Measurements from ENCODE around the gene NKX2-1. TPM values are rescaled to one million over a fixed set of nuclear protein-coding genes. Genes with fewer than 3 reads are reported as not detected.

NKX2-1 gene
- total and polyA plus RNA-seq, 2 donors (not counting 1 experiment from before 2014, with no cell fraction given) = not detected

DNA sequence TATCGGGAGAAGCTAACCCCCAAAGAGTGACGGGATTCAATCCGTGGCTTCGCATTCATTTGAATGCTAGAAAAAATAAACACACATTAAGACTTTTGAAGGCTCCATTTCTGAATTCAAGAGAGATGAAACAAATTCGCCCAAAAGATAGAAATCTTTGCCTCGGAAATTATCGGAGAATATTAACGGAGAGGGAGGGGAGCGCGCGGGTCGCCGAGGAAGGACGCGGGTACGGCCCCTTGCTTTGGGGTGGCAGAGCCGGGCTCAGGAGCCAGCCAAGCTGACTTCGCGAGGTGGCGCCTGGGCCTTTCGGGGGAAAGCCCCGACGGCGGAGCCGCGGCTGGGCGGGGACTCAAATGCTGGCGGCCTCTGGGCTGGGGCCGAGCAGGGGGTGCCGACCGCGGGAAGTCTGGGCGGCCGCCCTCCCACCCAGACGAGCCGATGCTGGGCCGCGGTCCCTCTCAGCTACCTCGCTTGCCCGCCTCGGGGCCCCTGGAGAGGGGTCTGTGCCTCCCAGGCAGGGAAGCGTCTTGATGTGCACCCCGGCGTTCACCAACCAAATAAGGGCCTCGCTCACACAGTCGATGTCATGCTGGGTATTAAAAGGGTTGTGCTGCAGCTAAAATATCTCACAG, 14.7 kb downstream of the NKX2-1 start:
- 5% methylated on average over 43 of the region's 46 CpGs for WGBS (ENCODE audit: insufficient coverage)
- TF ChIP-seq, protein P1, sequence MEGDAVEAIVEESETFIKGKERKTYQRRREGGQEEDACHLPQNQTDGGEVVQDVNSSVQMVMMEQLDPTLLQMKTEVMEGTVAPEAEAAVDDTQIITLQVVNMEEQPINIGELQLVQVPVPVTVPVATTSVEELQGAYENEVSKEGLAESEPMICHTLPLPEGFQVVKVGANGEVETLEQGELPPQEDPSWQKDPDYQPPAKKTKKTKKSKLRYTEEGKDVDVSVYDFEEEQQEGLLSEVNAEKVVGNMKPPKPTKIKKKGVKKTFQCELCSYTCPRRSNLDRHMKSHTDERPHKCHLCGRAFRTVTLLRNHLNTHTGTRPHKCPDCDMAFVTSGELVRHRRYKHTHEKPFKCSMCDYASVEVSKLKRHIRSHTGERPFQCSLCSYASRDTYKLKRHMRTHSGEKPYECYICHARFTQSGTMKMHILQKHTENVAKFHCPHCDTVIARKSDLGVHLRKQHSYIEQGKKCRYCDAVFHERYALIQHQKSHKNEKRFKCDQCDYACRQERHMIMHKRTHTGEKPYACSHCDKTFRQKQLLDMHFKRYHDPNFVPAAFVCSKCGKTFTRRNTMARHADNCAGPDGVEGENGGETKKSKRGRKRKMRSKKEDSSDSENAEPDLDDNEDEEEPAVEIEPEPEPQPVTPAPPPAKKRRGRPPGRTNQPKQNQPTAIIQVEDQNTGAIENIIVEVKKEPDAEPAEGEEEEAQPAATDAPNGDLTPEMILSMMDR (IDR thresholded peaks at IDR 0.05) = no peak
- Histone ChIP-seq H3K4me1 (ENCODE audit: control insufficient read depth in 2 of 2, insufficient read depth in 2 of 2, low read length in 2 of 2) (peaks cover 0 to 8% of the 10 kb centered on the region in 2 donors), H3K36me3 (replicated peaks in 1 of 2; ENCODE audit: control extremely low read depth in 1 of 2, control insufficient read depth in 1 of 2, extremely low read depth in 1 of 2, insufficient read depth in 2 of 2, low read length in 1 of 2) (no peaks in the 10 kb centered on the region), H3K9me3 (ENCODE audit: control extremely low read depth in 1 of 3, control insufficient read depth in 2 of 3, insufficient read depth in 1 of 3, low read length in 2 of 3) (peaks cover 0 to 17% (median 2%) of the 10 kb centered on the region in 3 donors), H3K4me2 (replicated peaks; ENCODE audit: low read depth, low read length, poor library complexity, severe bottlenecking) (peak overlapping the region; percentile 26), H3K27me3 (replicated peaks in 1 of 4; ENCODE audit: control extremely low read depth in 1 of 4, control insufficient read depth in 3 of 4, insufficient read depth in 4 of 4, low read length in 3 of 4) (peaks cover 0 to 62% (median 41%) of the 10 kb centered on the region in 4 experiments), H3K9ac (ENCODE audit: low read length) (no peak overlapping the region), H3K79me2 (ENCODE audit: control insufficient read depth, insufficient read depth, low read length) (no peaks in the 10 kb centered on the region), H2AFZ (ENCODE audit: insufficient read depth, low read depth, low read length, poor library complexity, severe bottlenecking) (peak overlapping the region; percentile 9), H3K27ac (ENCODE audit: low read length in 2 of 2) (no peak overlapping the region), H3K4me3 (ENCODE audit: control extremely low read depth in 1 of 5, extremely low read depth in 1 of 5, insufficient read depth in 1 of 5, low read depth in 2 of 5, low read length in 4 of 5) (no peak overlapping the region), H4K20me1 (ENCODE audit: control insufficient read depth, insufficient read depth, low read length, poor library complexity, severe bottlenecking) (no peaks in the 10 kb centered on the region)
- Mint-ChIP-seq H3K27ac (no peak overlapping the region), H3K9me3 (ENCODE audit: insufficient read depth) (peaks cover 2% of the 10 kb centered on the region), H3K4me1 (peaks cover 9% of the 10 kb centered on the region), H3K27me3 (peaks cover 70% of the 10 kb centered on the region), H3K4me3 (peak overlapping the region; percentile 29)
- intact Hi-C loops (cut with micrococcal nuclease) = no loop called here
- POLR2A ChIA-PET = no interaction called here
- CTCF ChIA-PET = no interaction called here
- ATAC-seq (ENCODE audit: low read depth) (no peak), DNase-seq (no peak)

DNA sequence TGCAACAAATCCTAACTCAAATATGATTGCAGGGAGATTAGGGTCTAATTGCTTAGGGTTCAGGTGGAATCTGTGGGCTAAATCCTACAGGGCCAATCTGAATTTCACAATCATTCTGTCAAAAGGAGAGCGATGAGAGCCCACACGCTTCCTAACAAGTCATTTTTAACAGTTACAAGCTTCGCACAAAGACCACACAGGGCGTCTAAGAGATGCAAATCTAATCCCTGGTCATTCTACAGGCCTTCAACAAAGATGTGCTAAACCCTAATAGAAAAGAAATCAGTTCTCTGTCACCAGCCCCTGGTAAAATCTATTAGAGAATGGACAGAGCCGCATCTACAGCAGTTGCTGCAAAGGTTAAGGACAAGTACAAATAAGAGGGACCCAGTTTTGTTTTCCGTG, 15.3 kb downstream of the NKX2-1 start:
- intact Hi-C loops (cut with micrococcal nuclease) = no loop called here
- peaks cover 2% of the 10 kb centered on the region for H3K9me3 Mint-ChIP-seq (ENCODE audit: insufficient read depth)
- H3K27me3 ChIP-seq (replicated peaks in 1 of 4; ENCODE audit: control extremely low read depth in 1 of 4, control insufficient read depth in 3 of 4, insufficient read depth in 4 of 4, low read length in 3 of 4) = peaks cover 0 to 62% (median 39%) of the 10 kb centered on the region in 4 experiments

More for the DNA sequence above, 15.3 kb downstream of the NKX2-1 start:
- WGBS (ENCODE audit: insufficient coverage) = 17% methylated on average over 6 of the region's 6 CpGs
- Mint-ChIP-seq H3K27ac (no peak overlapping the region), H3K4me3 (peak overlapping the region; percentile 29), H3K4me1 (peaks cover 9% of the 10 kb centered on the region), H3K27me3 (peaks cover 67% of the 10 kb centered on the region)
- no peak overlapping the region for H3K4me3 ChIP-seq (ENCODE audit: control extremely low read depth in 1 of 5, extremely low read depth in 1 of 5, insufficient read depth in 1 of 5, low read depth in 2 of 5, low read length in 4 of 5)
- no peaks in the 10 kb centered on the region for H4K20me1 ChIP-seq (ENCODE audit: control insufficient read depth, insufficient read depth, low read length, poor library complexity, severe bottlenecking)
- no peak for TF ChIP-seq EZH2 (IDR thresholded peaks at IDR 0.05; ENCODE audit: borderline replicate concordance, insufficient read depth, low read depth, low read length, poor library complexity, severe bottlenecking)
- TF ChIP-seq, protein P1 (IDR thresholded peaks at IDR 0.05) = no peak
- peak overlapping the region; percentile 9 for H2AFZ ChIP-seq (ENCODE audit: insufficient read depth, low read depth, low read length, poor library complexity, severe bottlenecking)
- H3K36me3 ChIP-seq (replicated peaks in 1 of 2; ENCODE audit: control extremely low read depth in 1 of 2, control insufficient read depth in 1 of 2, extremely low read depth in 1 of 2, insufficient read depth in 2 of 2, low read length in 1 of 2) = no peaks in the 10 kb centered on the region
- peaks cover 0 to 8% of the 10 kb centered on the region in 2 donors for H3K4me1 ChIP-seq (ENCODE audit: control insufficient read depth in 2 of 2, insufficient read depth in 2 of 2, low read length in 2 of 2)
- H3K9me3 ChIP-seq (ENCODE audit: control extremely low read depth in 1 of 3, control insufficient read depth in 2 of 3, insufficient read depth in 1 of 3, low read length in 2 of 3) = peaks cover 0 to 17% (median 2%) of the 10 kb centered on the region in 3 donors
- DNase-seq = no peak
- H3K79me2 ChIP-seq (ENCODE audit: control insufficient read depth, insufficient read depth, low read length) = no peaks in the 10 kb centered on the region
- H3K4me2 ChIP-seq (replicated peaks; ENCODE audit: low read depth, low read length, poor library complexity, severe bottlenecking) = no peak overlapping the region
- no peak overlapping the region for H3K27ac ChIP-seq (ENCODE audit: low read length in 2 of 2)
- CTCF ChIA-PET = no interaction called here
- POLR2A ChIA-PET = no interaction called here
- ATAC-seq (ENCODE audit: low read depth) = no peak
- no peak overlapping the region for H3K9ac ChIP-seq (ENCODE audit: low read length)
